Inflammatory macrophage treated with lipopolysaccharide for 4 hours (primary cell): ENCODE results near the gene HNRNPA2B1.
"Not testable (repeated sequence)": the region's sequence is repeated elsewhere in the genome, so short reads cannot be mapped to it uniquely, and the experiment has no call there.

Source experiments
- DNase-seq: peaks from one replicate; pipeline ENCODE4 v3.0.0-alpha.2; 2020

Gene HNRNPA2B1

DNA sequence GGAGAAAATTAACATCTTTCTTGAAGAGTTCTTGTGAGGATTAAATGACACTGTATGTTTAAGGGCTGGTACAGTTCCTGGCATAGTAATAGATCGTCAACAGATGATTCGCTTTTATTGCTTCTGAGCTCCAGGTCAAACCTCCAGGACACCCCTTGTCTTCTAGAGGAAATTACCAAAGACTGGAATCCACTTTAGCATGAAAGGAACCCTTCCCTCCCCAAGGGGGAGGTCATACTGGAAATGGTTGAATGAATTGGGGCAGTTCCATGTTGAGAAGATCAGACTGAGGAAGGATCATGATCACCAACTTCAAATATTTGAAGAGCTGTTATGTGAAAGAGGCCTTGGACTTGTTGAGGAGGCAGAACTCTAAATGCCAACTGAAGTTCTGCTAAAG lies 39.6 kb downstream of the HNRNPA2B1 start:
- DNase-seq, result peak; percentile 46

DNA sequence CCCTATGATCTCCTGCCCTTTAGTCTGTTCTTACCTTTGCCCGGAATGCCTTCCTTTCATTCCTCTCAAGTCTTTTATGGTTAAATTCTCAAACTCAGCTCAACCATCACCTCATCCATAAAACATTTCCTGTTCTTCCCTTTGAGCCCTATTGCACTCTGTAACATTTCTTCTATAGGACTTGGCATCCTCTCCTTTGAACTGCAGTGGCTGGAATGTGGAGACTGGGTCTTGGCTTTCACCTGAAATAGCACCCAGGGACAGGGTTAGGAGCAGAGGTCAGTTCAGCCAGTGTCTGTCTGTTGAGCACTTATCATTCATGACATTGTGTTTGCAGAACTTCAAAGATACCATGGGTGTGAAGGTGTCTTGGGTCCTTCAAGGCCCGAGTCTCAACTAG lies 41.3 kb downstream of the HNRNPA2B1 start:
- no peak for DNase-seq

DNA sequence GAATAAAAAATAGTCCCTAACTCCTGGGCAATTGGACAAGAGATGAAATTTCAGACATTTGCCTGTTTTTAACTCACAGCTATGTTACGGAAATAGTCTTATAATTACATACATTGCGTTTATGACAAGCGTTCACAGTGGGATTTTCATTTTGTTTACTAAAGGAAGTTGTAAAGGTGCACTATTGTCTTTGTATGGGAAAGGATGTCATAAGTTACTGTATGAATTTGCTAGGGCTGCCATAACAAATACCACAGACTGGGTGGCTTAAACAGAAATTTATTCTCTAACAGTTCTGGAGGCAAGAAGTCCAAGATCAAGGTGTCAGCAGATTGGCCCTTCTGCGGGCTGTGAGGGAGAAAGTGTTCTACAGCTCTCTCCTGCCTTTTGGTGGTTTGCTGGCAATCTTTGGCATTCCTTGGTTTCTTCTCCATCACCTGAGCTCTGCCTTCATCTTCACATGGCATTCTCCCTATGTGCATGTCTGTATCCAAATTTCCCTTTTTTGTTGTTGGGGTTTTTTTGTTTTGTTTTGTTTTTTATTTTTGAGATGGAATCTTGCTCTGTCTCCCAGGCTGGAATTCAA lies 42.9 kb downstream of the HNRNPA2B1 start:
- no peak for DNase-seq

DNA sequence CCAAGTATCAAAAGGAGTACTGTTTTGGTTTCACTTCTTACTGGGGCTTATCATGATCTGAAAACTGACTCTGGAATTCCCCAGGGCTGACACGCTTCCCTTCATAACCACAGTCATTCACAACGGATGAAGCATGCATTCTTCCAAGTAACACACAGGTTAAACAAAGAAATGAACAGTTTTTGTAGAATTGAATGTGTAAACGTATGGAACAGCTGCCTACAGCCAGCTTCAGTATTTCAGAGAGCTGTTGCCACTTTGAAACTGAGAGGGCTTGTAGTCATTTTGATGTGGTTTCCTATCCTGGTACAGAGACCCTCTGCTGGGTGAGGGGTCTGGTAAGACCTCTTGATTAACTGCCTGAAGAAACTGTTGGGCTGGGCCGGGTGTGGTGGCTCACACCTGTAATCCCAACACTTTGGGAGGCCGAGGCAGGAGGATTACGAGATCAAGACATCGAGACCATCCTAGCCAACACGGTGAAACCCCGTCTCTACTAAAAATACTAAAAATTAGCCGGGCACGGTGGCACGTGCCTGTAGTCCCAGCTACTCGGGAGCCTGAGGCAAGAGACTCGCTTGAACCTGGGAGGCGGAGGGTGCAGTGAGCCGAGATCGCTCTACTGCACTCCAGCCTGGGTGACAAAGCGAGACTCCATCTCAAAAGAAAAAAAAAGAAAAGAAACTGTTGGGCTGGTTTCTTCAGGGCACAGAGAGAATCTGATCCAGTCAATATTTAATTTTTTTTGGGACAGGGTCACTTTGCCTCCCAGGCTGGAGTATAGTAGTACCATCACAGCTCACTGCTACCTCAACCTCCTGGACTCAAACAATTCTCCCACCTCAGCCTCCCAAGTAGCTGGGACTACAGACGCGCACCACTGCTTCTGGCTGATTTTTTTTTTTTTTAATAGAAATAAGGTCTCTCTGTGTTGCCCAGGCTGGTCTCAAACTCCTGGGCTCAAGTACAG lies 43.8 kb downstream of the HNRNPA2B1 start:
- peak; percentile 92 for DNase-seq

DNA sequence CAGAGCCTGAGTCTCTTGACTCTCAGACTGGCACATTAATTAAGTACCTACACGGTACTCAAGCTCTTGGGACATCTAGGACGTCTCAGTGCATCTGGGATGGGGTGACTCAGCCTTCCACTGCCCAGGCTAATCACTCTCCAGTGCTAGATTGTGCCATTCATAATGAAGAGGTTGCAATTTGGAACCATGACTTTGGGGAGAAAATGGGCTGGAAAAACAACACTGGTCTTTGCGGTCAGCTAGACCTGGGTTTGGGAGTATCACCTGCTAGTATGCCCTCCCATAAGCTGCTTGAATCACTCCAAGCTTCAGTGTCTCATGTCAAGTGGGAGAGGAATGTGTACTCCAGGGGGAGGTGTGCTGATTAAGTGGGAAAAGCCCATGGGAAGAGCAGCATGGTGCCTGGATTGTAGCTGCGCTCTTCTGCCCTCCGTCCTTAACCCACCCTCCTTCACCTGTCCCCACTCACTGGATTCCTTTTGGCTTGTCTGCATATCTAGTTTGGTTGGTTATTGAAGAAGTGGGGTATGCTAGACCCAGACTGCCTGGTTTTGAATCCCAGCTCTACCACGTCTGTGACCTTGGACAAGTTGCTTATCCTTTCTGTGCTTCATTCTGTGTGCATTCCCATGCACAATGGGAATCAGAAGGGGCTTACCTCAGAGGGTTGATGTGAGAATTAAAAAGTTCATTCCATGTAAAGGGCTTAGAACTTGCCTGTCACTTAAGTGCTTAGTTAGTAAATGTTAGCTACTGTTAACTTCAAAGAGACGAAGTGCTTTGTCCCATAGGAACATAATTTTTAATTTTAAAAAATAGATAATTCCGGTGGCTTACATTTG lies 44.8 kb downstream of the HNRNPA2B1 start:
- DNase-seq, result peak; percentile 67

DNA sequence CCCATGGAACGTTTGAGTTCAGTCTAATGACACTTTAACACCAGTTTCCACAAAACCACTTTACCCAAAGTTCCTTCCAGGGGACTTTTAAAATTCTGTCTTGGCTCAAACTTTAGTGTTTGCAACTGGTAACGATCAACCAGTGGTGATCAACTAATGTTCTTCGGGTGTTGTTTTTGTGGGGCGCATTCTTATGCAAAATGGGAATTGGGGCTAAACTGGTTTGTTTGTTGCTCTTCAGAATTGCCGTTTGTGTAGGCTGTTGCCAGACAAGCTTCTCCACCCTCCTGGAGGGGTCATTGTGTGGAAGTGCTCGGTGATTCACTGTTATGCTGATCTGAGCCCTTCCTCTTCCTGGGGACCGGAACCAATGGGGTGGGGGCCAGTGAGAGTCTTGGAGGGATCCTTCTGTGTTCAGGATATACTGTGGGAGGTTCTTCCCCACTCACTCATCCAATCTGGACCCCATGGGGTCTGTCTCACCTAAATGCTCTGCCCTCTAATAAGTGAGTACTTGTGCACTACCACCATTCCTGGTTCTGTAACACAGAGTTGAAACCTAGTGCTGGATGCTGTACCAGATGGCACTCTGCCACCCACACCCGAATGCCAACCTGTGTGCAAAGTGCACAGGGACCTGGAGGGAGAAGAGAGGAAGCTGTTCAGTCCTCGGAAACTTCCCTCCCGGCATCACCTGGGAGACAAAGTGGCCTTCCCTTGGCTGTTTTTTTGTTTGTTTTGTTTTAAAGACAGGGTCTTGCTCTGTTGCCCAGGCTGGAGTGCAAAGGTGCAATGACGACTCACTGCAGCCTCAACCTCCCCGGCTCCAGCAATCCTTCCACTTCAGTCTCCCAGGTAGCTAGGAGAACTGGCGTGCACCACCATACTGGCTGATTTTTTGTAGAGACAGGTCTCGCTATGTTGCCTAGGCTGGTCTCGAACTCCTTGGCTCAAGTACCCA lies 46.4 kb downstream of the HNRNPA2B1 start:
- peak; percentile 73 for DNase-seq

DNA sequence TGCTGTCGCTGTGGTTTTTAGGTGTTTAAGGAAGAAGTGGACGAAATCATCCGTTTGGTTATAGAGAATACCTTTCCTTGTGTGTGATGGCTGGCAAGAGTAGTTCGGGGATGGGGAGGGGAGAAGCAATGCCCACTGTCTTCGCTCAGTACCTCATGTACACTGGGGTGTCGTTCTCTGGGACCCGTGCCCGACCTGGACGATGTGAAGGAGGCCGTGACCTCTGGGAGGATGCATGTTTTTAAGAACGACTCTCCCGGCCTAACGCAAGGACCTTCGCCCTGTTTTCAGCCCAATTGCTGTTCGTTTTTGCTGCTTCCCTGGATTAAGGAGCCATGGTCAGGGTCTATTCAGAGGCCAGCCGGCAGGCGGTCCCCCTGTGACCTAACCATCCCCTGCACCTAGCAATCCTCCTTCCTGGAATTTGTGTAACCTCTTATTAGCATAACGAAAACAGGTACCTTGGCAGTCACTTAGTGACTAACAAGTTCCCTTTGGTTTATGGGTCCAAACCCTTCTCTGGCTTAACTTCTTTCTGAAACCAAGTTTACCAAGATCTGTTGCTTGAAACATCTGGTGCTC lies 47.2 kb downstream of the HNRNPA2B1 start:
- no peak for DNase-seq

DNA sequence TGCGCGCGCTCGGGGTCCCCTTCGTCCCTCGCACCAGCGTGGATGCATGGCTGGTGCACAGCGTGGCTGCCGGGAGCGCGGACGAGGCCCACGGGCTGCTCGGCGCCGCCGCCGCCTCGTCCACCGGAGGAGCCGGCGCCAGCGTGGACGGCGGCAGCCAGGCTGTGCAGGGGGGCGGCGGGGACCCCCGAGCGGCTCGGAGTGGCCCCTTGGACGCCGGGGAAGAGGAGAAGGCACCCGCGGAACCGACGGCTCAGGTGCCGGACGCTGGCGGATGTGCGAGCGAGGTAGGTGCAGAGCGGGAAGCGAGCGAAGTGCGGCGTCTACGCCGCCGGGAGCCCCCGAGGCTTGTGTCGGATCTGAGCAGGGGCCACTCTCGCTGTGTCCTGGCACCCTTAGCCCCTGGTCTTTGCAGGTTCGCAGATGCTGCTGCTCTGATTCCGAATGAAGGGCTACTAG lies 47.7 kb downstream of the HNRNPA2B1 start:
- not testable (repeated sequence) for DNase-seq

DNA sequence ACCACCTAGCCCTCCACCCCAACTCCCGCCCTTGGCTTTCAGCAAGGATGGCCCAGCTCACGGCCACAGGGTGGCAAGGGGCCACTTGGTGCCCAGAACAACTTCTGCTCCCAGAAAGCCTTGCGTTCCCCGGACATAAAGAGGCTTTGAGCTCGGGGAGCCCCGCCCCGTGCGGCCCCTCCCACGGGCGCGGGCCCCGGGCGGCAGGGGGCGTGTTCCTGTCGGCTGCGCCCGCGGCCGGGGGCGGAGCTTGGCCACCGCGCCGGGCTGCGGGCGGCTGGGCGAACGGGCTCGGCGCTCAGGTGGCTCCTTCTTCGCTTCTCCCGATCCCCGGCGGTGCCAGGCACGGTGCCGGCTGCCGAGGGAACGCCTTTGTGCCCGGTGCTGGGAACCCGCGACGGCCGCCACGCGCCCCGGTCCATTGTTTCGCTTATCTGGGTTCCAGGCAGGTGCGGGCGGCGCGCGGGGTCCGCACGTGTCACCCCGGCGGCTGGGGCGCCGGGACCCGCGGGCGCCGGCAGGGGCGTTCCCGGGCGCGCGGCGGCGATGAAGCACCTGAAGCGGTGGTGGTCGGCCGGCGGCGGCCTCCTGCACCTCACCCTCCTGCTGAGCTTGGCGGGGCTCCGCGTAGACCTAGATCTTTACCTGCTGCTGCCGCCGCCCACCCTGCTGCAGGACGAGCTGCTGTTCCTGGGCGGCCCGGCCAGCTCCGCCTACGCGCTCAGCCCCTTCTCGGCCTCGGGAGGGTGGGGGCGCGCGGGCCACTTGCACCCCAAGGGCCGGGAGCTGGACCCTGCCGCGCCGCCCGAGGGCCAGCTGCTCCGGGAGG lies 48.4 kb downstream of the HNRNPA2B1 start, which contains the start of gene NFE2L3:
NFE2L3 (plus strand) TSS at position 246 of the 829 bp plus-strand sequence; CDS start at position 547, 301 bp downstream.
- DNase-seq, result peak; percentile 90

DNA sequence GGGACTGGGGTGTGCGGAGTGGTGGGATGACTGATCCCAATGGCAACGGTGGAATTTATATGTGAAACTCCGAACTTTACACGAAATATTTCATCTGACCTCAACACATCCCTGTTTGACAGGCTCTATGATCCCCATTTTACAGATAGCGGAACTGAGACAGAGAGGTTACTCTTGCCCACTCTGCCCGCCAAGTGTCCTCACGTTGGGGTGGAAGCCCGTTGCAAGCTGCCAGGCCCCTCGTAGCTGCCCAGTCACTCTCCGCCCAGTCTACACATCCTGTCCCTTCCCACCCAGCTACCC lies 48.9 kb downstream of the HNRNPA2B1 start:
- no peak for DNase-seq

DNA sequence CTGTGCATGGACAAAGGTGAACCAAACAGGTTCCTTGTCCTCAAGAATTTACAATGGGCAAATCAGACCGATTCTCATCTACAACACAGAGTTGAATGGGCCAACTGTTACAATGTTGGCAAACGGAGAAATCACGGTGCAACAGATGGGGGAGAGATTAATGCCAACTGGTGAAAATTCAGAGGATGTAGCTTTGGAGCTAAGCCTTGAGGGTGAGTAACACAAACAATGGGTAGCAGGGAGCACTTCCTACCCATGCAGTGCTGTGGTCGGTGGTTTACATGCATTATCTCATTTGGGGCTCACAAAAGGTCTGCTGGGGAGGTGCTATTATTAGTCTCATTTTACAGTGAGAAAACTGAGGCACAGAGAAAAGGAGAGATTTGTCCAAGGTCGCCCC lies 49.5 kb downstream of the HNRNPA2B1 start:
- no peak for DNase-seq

DNA sequence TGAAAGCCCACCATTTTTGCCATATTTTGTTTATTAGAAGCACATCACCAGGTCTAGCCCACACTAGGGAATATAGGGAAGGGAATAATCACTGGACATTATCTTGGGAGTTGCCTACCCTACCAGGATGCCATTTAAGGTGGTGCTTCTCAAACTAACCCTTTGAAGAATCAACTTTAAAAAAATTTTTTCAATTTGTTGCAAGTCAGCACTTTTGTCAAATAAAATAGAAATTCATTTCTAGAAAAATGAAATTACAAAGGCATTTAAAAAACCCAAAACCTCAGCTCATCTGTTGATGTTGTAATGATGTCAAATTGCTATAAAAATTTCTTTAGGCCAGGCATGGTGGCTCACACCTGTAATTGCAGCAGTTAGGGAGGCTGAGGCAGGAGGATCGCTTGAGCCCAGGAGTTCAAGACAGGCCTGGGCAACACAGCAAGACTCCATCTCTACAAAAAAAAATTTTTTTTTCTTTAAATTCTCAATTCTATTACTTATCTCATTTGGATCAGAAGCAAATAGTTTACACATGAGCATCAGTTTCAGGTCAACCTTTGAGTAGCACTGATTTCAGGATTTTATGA lies 51.1 kb downstream of the HNRNPA2B1 start:
- no peak for DNase-seq

DNA sequence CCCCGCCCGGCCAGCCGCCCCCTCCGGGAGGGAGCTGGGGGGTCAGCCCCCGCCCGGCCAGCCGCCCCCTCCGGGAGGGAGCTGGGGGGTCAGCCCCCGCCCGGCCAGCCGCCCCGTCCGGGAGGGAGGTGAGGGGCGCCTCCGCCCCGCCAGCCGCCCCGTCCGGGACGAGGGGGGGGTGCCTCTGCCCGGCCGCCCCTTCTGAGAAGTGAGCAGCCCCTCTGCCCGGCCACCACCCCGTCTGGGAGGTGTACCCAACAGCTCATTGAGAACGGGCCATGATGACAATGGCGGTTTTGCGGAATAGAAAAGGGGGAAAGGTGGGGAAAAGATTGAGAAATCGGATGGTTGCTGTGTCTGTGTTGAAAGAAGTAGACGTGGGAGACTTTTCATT lies 52.2 kb downstream of the HNRNPA2B1 start:
- not testable (repeated sequence) for DNase-seq

DNA sequence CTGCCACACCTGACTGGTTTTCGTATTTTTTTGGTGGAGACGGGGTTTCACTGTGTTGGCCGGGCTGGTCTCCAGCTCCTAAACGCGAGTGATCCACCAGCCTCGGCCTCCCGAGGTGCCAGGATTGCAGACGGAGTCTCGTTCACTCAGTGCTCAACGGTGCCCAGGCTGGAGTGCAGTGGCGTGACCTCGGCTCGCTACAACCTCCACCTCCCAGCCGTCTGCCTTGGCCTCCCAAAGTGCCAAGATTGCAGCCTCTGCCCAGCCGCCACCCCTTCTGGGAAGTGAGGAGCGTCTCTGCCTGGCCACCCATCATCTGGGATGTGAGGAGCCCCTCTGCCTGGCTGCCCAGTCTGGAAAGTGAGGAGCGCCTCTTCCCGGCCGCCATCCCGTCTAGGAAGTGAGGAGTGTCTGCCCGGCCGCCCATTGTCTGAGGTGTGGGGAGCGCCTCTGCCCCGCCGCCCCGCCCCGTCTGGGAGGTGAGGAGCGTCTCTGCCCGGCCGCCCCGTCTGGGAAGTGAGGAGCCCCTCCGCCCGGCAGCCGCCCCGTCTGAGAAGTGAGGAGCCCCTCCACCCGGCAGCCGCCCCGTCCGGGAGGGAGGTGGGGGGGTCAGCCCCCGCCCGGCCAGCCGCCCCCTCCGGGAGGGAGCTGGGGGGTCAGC lies 52.8 kb downstream of the HNRNPA2B1 start:
- not testable (repeated sequence) for DNase-seq

DNA sequence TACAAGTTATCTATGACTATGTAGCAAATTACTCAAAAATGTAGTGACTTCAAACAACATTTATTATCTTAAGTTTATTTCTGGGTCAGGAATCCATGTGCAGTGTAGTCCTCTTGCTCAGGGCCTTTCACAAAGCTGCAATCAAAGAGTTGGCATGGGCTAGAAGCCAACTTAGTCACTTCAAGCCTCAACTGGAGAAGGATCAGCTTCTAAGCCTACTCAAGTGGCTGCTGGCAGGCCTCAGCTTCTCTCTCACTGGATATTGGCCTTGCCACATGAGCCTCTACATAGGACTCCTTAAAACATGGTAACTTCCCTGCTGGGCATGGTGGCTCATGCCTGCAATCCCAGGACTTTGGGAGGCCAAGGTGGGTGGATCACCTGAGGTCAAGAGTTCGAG lies 53.5 kb downstream of the HNRNPA2B1 start:
- DNase-seq, result no peak

DNA sequence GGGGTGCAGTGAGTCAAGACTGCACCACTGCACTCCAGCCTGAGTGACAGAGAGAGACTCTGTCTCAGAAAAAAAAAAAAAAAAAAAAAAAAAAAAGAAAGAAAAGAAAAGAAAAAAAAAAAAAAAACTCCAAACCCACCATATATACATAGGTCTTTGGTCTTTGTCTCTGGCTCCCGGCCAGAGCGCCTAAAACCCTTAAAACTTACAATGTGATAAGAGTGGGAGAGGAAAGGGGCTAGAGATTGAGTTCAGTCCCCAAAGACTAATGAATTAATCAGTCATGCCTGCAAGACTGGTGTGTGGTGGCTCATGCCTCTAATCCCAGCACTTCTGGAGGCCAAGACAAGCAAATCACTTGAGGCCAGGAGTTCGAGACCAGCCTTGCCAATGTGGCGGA lies 55.3 kb downstream of the HNRNPA2B1 start:
- DNase-seq, result no peak

DNA sequence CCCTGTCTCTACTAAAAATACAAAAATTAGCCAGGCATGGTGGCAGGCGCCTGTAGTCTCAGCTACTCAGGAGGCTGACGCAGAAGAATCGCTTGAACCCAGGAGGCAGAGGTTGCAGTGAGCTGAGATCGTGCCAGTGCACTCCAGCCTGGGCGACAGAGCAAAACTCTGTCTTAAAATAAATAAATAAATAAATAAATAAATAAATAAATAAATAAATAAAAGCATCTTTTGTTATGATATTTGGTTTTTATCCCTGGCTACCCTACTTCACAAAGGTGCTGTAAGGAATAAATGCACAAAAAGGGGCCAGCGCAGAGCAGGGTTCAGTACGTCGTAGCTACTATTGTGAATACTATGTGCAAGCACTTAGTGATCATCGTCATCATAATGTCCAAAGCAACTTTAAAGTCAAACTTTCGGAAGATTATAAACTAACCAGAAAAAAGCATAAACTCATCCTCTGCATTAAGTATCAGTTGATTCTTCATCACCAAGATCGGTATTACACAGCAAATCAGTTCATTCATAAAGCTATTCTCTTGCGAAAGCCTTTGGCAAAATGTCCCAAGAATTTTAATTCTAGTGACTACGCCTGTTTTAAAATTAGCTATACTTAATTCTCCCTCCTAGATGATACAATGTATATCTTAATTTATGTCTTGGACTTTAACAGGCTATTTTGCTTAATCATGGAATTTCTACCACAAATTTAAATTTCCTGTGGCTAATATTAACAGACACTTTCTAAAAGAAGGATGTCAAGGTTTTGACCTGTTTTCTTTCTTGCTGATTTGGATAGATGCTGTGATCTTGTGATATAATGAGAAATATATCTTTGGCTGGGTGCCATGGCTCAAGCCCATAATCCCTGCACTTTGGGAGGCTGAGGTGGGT lies 56.1 kb downstream of the HNRNPA2B1 start:
- no peak for DNase-seq

DNA sequence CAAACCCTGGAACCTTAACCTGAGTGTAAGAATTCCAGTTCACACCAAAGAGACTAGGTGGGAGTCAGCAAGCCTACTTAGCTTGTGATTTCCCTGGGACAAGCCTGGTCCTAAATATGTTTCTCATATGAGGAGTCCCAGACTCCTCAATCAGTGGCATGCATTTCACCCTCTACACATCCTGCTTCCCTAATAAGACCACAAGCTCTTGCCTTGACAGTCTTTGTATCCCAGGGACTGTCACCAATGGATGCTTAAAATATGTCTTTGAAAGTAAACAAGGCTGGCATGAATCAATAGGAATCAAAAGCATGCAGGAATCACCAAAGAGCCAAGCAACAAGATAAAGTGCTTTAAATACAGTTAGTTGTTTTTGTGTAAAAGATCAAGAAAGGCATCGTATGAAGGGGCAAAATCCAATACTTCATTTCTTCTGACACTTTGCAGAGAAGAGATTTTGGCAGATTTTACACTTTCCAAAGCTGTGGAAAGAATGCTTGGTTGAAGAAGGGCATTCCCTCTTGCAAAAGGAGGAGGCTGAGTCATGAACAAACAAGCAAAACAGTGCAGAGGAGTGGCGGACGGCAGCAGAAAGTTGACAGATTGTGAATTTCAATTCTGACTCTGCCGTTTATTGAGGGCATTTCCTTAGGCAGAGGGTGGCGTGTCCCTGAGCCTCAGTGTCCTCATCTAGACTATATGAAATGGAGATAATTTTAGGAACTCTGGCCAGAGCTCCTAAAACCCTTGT lies 57.1 kb downstream of the HNRNPA2B1 start:
- DNase-seq, result peak; percentile 60
